Activated CD8-positive, alpha-beta T cell treated with anti-CD3 and anti-CD28 coated beads for 36 hours (primary cell): ENCODE measurements around the gene TBATA. TPM values are rescaled to one million over a fixed set of nuclear protein-coding genes. Genes with fewer than 3 reads are reported as not detected.

Experiments
- ATAC-seq: fragments of 200-7000 bp; cut with Tn5 transposase; one replicate; pipeline ENCODE4 v1.10.0; 2021; ENCODE audit warnings: mild to moderate bottlenecking, moderate library complexity
- CTCF ChIA-PET: fragments of 350-600 bp; sonication (Branson Sonifier 250); formaldehyde crosslinking; loops from one replicate; lab custom pipeline; 2021; ENCODE audit warnings: antibody characterized with exemption; lab: Charles Lee
- POLR2A ChIA-PET: fragments of 350-600 bp; sonication (Branson Sonifier 250); formaldehyde crosslinking; loops from one replicate; lab custom pipeline; 2021; ENCODE audit warnings: antibody characterized with exemption; lab: Charles Lee
- DNase-seq: peaks from one replicate; pipeline ENCODE4 v3.0.0-alpha.2; 2020
- H3K27ac Mint-ChIP-seq: one replicate; pipeline ENCODE4 v1.8.0; 2021; ENCODE audit warnings: mild to moderate bottlenecking, mixed read lengths
- H3K27me3 Mint-ChIP-seq: one replicate; pipeline ENCODE4 v1.8.0; 2021; ENCODE audit warnings: mixed read lengths
- H3K36me3 Mint-ChIP-seq: one replicate; pipeline ENCODE4 v1.8.0; 2021; ENCODE audit warnings: low read depth, mixed read lengths
- H3K4me1 Mint-ChIP-seq: one replicate; pipeline ENCODE4 v1.8.0; 2021; ENCODE audit warnings: low read depth, mixed read lengths
- H3K4me3 Mint-ChIP-seq: one replicate; pipeline ENCODE4 v1.8.0; 2021; ENCODE audit warnings: mild to moderate bottlenecking, moderate library complexity, mixed read lengths
- H3K9me3 Mint-ChIP-seq: one replicate; pipeline ENCODE4 v1.8.0; 2021; ENCODE audit warnings: mixed read lengths
- CTCF ChIP-seq: fragments of 200-600 bp; IDR thresholded peaks from one replicate; pipeline ENCODE4 v1.8.0; 2022; ENCODE audit warnings: antibody characterized with exemption, mild to moderate bottlenecking
- intact Hi-C: fragments of 100-400 bp; cut with micrococcal nuclease; formaldehyde crosslinking; loops from one replicate; pipeline ENCODE4 v1.10.0; 2022
- total RNA-seq, 2 experiments: library from RNA; stranded (reverse); gene quantifications; one replicate each; pipeline ENCODE4 v1.2.3, GENCODE V29; 2021

TBATA gene
- total RNA-seq, 2 experiments from 2014 or later, result not detected

- CTCF ChIA-PET, result no interaction called here
- no peak for TF ChIP-seq CTCF
- Mint-ChIP-seq H3K27ac (no peak overlapping the region), H3K36me3 (no peaks in the 10 kb centered on the region), H3K27me3 (peaks cover 23% of the 10 kb centered on the region), H3K4me3 (no peak overlapping the region), H3K4me1 (peaks cover 8% of the 10 kb centered on the region), H3K9me3 (no peaks in the 10 kb centered on the region)
- ATAC-seq (no peak), DNase-seq (no peak)
- intact Hi-C loops, result no loop called here
- POLR2A ChIA-PET, result no interaction called here
Measured at GRCh38 chr10:70795613-70796012, 10.4 kb upstream of the TBATA start.

GRCh38 chr10:70791386-70792039 lies 6.3 kb upstream of the TBATA start:
- Mint-ChIP-seq H3K27me3 (peaks cover 2% of the 10 kb centered on the region), H3K36me3 (no peaks in the 10 kb centered on the region), H3K27ac (no peak overlapping the region), H3K4me1 (peaks cover 21% of the 10 kb centered on the region), H3K4me3 (no peak overlapping the region), H3K9me3 (no peaks in the 10 kb centered on the region)
- intact Hi-C loops, result no loop called here
- ATAC-seq, result no peak
- TF ChIP-seq CTCF, result no peak
- POLR2A ChIA-PET, result no interaction called here
- no peak for DNase-seq
- CTCF ChIA-PET, result no interaction called here

GRCh38 chr10:70786799-70787415 lies 1.7 kb upstream of the TBATA start:
- DNase-seq, result peak; percentile 39
- peaks cover 23% of the 10 kb centered on the region for H3K4me1 Mint-ChIP-seq
- peak; percentile 77 for ATAC-seq
- no peaks in the 10 kb centered on the region for H3K9me3 Mint-ChIP-seq
- POLR2A ChIA-PET, result no interaction called here
- CTCF ChIA-PET, result interaction anchor here (0.9 kb wide), 1 partner anchor 11 kb away, joined by 3 read pairs; no protein-coding TSS in a partner anchor
- no peaks in the 10 kb centered on the region for H3K36me3 Mint-ChIP-seq
- no peaks in the 10 kb centered on the region for H3K27me3 Mint-ChIP-seq
- no peak overlapping the region for H3K4me3 Mint-ChIP-seq
- no peak for TF ChIP-seq CTCF
- intact Hi-C loops, result no loop called here
- no peak overlapping the region for H3K27ac Mint-ChIP-seq

DNA sequence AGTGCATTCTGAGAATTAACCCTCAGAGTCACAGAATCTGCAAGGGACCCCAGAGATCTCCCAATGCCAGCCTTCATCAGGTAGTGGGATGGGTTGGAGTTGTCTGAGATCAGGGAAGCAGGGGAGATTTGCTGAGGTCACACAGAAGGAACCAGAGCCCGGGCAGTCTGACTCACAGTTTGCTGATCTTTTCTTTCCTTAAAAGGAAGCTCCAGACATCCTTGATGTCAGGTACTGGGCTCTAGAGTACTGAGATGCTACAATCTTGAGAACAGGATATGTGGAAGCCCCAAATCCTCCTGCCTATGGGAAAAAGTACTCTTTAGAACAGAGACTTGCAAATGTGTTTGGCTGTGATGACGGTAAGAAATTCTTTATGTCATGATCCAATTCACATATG lies 706 bp downstream of the TBATA start:
- Mint-ChIP-seq H3K4me3 (no peak overlapping the region), H3K27ac (no peak overlapping the region), H3K9me3 (no peaks in the 10 kb centered on the region), H3K4me1 (peaks cover 10% of the 10 kb centered on the region), H3K27me3 (no peaks in the 10 kb centered on the region), H3K36me3 (no peaks in the 10 kb centered on the region)
- TF ChIP-seq CTCF, result no peak
- DNase-seq (no peak), ATAC-seq (no peak)
- ChIA-PET CTCF (no interaction called here), POLR2A (no interaction called here)
- intact Hi-C loops, result no loop called here

GRCh38 chr10:70784016-70784415 lies 1.2 kb downstream of the TBATA start:
- DNase-seq, result no peak
- no peak for ATAC-seq
- H3K4me3 Mint-ChIP-seq, result no peak overlapping the region
- ChIA-PET CTCF (no interaction called here), POLR2A (no interaction called here)
- peaks cover 10% of the 10 kb centered on the region for H3K4me1 Mint-ChIP-seq
- H3K36me3 Mint-ChIP-seq, result no peaks in the 10 kb centered on the region
- no peaks in the 10 kb centered on the region for H3K27me3 Mint-ChIP-seq
- intact Hi-C loops, result no loop called here
- no peak overlapping the region for H3K27ac Mint-ChIP-seq
- no peak for TF ChIP-seq CTCF
- no peaks in the 10 kb centered on the region for H3K9me3 Mint-ChIP-seq
